H1 (cell line): Measurements from ENCODE around the gene ADAT3. TPM values are rescaled to one million over a fixed set of nuclear protein-coding genes. Genes with fewer than 3 reads are reported as not detected.

Experiments
- CHD1 ChIP-seq: IDR thresholded peaks from 2 replicates; pipeline ENCODE4 v1.6.1; 2012; ENCODE audit warnings: low read depth, low read length, improper control_type of control experiment
- CHD2 ChIP-seq: IDR thresholded peaks from 2 replicates; pipeline ENCODE4 v1.6.1; 2012; ENCODE audit warnings: low read length, improper control_type of control experiment
- CTBP2 ChIP-seq: IDR thresholded peaks from 2 replicates; pipeline ENCODE4 v1.7.0; 2011; ENCODE audit warnings: borderline replicate concordance, mild to moderate bottlenecking, moderate library complexity, mixed read lengths, low read length; ENCODE audit not compliant: insufficient read depth, insufficient read length
- HDAC2 ChIP-seq, 2 experiments: fragments of 300-600 bp in 1 of 2; sonication (generic) in 1 of 2; IDR thresholded peaks; 2 replicates each; pipeline ENCODE4 v1.6.1; 2011 to 2012; ENCODE audit warnings: low read depth in 2 of 2, low read length in 2 of 2, mild to moderate bottlenecking in 2 of 2, moderate library complexity in 2 of 2, borderline replicate concordance in 1 of 2, inconsistent platforms in 1 of 2
- SIN3A ChIP-seq, 2 experiments: IDR thresholded peaks in 1 of 2; conservative IDR thresholded peaks in 1 of 2; 2 replicates each; pipeline ENCODE4 v1.6.1; 2011 to 2012; ENCODE audit warnings: low read length in 2 of 2, improper control_type of control experiment in 1 of 2, low read depth in 1 of 2, mild to moderate bottlenecking in 1 of 2
- TCF12 ChIP-seq: IDR thresholded peaks from 2 replicates; pipeline ENCODE4 v1.6.1; 2011; ENCODE audit warnings: low read depth, mild to moderate bottlenecking, low read length
- polyA plus RNA-seq, 7 experiments: library from polyadenylated mRNA; depleted of rRNA in 3 of 7; stranded (reverse) in 5 of 7; unstranded in 2 of 7; fragments of >200 nt in 5 of 7; fragments of 200-250 nt in 2 of 7; gene quantifications; 1 replicate in 5 of 7; 2 replicates in 1 of 7; 4 replicates in 1 of 7; pipeline versions ENCODE4 v1.2.1 to v1.2.3, GENCODE V29; 2011 to 2013; ENCODE audit warnings: missing spikeins in 2 of 7, mixed read lengths in 2 of 7
- total RNA-seq: library from RNA; stranded (reverse); fragmentation: NEBNext Ultra II Directional; extraction: Animal tissue kit (Norgen Biotek cat#: 25700); gene quantifications from 2 replicates; pipeline ENCODE4 v1.2.1, GENCODE V29; 2021

ADAT3 gene
- total and polyA plus RNA-seq, 2 of the 8 experiments (the other 6 are each of a cell fraction or from before 2014, with no cell fraction given): 5.4 to 10.8 TPM

DNA sequence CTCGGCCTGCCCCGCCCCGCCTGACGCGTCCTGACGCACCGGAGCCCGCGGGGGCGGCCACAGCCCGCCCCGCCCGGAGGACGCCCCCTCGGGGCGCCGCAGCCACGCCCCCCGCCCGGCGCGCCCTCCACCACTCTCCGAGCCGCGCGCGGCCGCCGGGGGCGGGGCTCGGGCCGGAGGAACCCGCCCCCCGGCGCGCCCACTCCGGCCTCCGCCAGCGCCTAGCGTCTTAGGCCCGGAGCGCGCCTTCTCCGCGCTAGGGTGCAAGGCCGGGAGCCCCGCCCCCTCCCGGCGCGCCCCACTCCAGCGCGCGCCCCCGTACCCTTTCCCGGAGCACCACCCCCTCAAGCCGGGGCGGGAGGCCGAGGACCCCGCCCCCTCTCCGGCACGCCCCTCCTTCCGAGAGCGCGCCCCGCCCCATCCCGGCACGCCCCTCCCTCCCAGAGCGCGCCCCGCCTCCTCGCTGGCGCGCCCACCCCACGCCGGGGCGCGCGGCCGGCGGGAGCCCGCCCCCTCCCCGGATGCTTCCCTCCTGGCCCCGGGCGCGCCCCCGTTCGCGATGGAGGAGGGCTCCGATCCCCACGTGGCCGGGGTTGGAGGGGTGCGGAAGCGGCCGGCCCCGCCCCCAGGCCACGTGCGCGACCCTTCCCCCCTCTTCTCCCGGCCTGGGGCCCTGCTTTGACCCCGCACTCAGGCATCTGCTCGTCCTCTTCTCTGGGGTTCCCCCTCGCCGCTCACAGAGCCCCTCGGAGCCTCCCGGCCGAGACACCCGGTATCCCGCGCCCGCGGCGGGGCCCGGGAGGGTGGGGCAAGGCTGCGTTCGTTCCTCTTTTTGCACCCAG is 41.3 kb upstream of the ADAT3 start (continued):
- 0 out of 4 replicates have a peak, but pooled peaks of 1 of the 2 experiments have one; percentile 5 for TF ChIP-seq HDAC2 (IDR thresholded peaks at IDR 0.05; ENCODE audit: borderline replicate concordance in 1 of 2, low read depth in 2 of 2, low read length in 2 of 2)
- no peak for TF ChIP-seq TCF12
- 0 out of 2 replicates have a peak, but pooled peaks have one; percentile 8 for TF ChIP-seq CHD2
- no peak for TF ChIP-seq CTBP2
- no peak for TF ChIP-seq CHD1
- peak in 1 of 2 experiments; percentile 43; a peak in 2 of 4 replicates for TF ChIP-seq SIN3A (conservative IDR thresholded peaks at IDR 0.05 in 1 of 2, IDR thresholded peaks at IDR 0.05 in 1 of 2; ENCODE audit: low read depth in 1 of 2, low read length in 2 of 2)
